ENCODE results near the gene PTPRD. TPM values are rescaled to one million over a fixed set of nuclear protein-coding genes. Genes with fewer than 3 reads are reported as not detected.

Gene PTPRD
- total RNA-seq, 1 donor from 2014 or later: 0.05 TPM

- Mint-ChIP-seq H3K27me3 (ENCODE audit: insufficient read depth) (no peaks in the 10 kb centered on the region), H3K36me3 (ENCODE audit: low read depth) (no peaks in the 10 kb centered on the region), H3K9me3 (no peaks in the 10 kb centered on the region), H3K27ac (no peak overlapping the region), H3K4me1 (ENCODE audit: low read depth) (no peaks in the 10 kb centered on the region), H3K4me3 (no peak overlapping the region)
- DNase-seq (ENCODE audit: low spot score): no peak
- intact Hi-C loops (cut with micrococcal nuclease): no loop called here
Measured at GRCh38 chr9:9598723-9599122, 1014.1 kb downstream of the PTPRD start.

- Mint-ChIP-seq H3K4me3 (no peak overlapping the region), H3K4me1 (ENCODE audit: low read depth) (no peaks in the 10 kb centered on the region), H3K27ac (no peak overlapping the region), H3K27me3 (ENCODE audit: insufficient read depth) (no peaks in the 10 kb centered on the region), H3K9me3 (no peaks in the 10 kb centered on the region), H3K36me3 (ENCODE audit: low read depth) (no peaks in the 10 kb centered on the region)
- no peak for DNase-seq (ENCODE audit: low spot score)
- intact Hi-C loops (cut with micrococcal nuclease): no loop called here
Measured at GRCh38 chr9:9592104-9592503, 1020.7 kb downstream of the PTPRD start.

DNA sequence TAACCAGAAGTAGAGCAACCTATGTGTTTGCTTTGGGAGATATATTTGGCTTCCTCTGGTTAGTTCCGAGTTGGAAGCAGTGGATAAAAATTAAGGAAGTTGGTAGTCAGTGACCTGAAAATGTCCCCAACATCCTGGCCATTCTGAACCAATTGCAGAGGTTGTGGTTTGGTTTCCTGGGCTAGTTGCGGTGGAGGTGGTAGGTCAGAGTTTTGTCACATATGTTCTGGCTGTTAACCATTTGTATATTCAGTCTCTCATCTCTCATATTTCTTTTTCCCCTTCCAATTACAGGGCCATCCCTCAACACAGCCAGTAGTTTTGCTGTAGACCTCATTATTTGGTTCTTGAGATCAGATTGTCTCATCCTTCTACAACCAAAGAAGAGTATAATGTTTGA lies 1026.9 kb downstream of the PTPRD start:
- Mint-ChIP-seq H3K27me3 (ENCODE audit: insufficient read depth) (no peaks in the 10 kb centered on the region), H3K4me1 (ENCODE audit: low read depth) (no peaks in the 10 kb centered on the region), H3K9me3 (no peaks in the 10 kb centered on the region), H3K4me3 (no peak overlapping the region), H3K27ac (no peak overlapping the region), H3K36me3 (ENCODE audit: low read depth) (no peaks in the 10 kb centered on the region)
- intact Hi-C loops (cut with micrococcal nuclease): no loop called here
- no peak for DNase-seq (ENCODE audit: low spot score)

DNA sequence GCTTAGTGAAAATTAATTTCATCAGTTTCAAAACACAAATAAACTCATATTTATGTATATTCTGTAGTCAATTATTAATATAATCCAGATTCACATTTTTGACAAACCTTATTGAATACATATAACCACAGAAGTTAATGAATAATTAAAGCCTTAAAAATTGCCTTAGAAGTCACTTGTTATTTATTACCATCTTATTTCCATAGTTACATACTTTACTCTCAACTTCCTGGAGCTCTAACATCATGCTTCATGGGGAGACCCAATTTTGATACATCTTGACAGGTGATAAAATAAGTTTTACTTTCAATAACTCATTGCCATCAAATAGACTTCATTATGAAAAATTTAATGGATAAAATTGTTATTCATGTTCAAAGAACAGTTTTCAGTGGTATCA lies 1038.7 kb downstream of the PTPRD start:
- Mint-ChIP-seq H3K36me3 (ENCODE audit: low read depth) (no peaks in the 10 kb centered on the region), H3K27ac (no peak overlapping the region), H3K4me3 (no peak overlapping the region), H3K9me3 (no peaks in the 10 kb centered on the region), H3K4me1 (ENCODE audit: low read depth) (no peaks in the 10 kb centered on the region), H3K27me3 (ENCODE audit: insufficient read depth) (no peaks in the 10 kb centered on the region)
- intact Hi-C loops (cut with micrococcal nuclease): no loop called here
- DNase-seq (ENCODE audit: low spot score): no peak

GRCh38 chr9:9565700-9566099 lies 1047.1 kb downstream of the PTPRD start:
- Mint-ChIP-seq H3K27me3 (ENCODE audit: insufficient read depth) (no peaks in the 10 kb centered on the region), H3K4me1 (ENCODE audit: low read depth) (no peaks in the 10 kb centered on the region), H3K27ac (no peak overlapping the region), H3K9me3 (no peaks in the 10 kb centered on the region), H3K36me3 (ENCODE audit: low read depth) (no peaks in the 10 kb centered on the region), H3K4me3 (no peak overlapping the region)
- DNase-seq (ENCODE audit: low spot score): no peak
- intact Hi-C loops (cut with micrococcal nuclease): no loop called here

- intact Hi-C loops (cut with micrococcal nuclease): no loop called here
- Mint-ChIP-seq H3K36me3 (ENCODE audit: low read depth) (no peaks in the 10 kb centered on the region), H3K4me3 (no peak overlapping the region), H3K27me3 (ENCODE audit: insufficient read depth) (no peaks in the 10 kb centered on the region), H3K27ac (no peak overlapping the region), H3K9me3 (no peaks in the 10 kb centered on the region), H3K4me1 (ENCODE audit: low read depth) (no peaks in the 10 kb centered on the region)
- DNase-seq (ENCODE audit: low spot score): no peak
Measured at GRCh38 chr9:9563817-9564216, 1049.0 kb downstream of the PTPRD start.

- Mint-ChIP-seq H3K27me3 (ENCODE audit: insufficient read depth) (no peaks in the 10 kb centered on the region), H3K4me3 (no peak overlapping the region), H3K9me3 (no peaks in the 10 kb centered on the region), H3K36me3 (ENCODE audit: low read depth) (no peaks in the 10 kb centered on the region), H3K4me1 (ENCODE audit: low read depth) (no peaks in the 10 kb centered on the region), H3K27ac (no peak overlapping the region)
- no peak for DNase-seq (ENCODE audit: low spot score)
- intact Hi-C loops (cut with micrococcal nuclease): no loop called here
Measured at GRCh38 chr9:9560382-9561035, 1052.3 kb downstream of the PTPRD start.

DNA sequence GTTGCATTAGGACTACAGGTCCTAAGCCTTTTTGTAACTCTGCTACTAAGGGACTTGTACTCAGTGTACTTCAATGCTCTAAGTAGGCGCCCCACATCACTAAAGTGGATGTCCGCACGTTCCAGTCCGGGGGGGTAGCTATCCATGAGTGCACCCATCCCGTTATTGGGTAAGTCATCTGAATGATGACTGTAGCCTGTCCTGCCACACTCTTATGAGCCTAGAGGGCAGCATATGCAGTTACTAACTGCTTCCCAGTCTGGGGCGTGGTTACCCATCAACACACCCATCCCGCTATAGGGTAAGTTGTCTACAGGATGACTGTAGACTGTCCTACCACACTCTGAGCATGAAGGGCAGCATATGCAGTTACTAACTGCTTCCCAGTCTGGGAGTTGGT lies 1053.9 kb downstream of the PTPRD start:
- Mint-ChIP-seq H3K36me3 (ENCODE audit: low read depth) (no peaks in the 10 kb centered on the region), H3K27me3 (ENCODE audit: insufficient read depth) (no peaks in the 10 kb centered on the region), H3K9me3 (no peaks in the 10 kb centered on the region)

GRCh38 chr9:9557804-9558334 lies 1054.9 kb downstream of the PTPRD start:
- no peaks in the 10 kb centered on the region for H3K27me3 Mint-ChIP-seq (ENCODE audit: insufficient read depth)
- DNase-seq (ENCODE audit: low spot score): no peak
- H3K4me3 Mint-ChIP-seq: no peak overlapping the region

More for the DNA sequence above, 1053.9 kb downstream of the PTPRD start:
- intact Hi-C loops (cut with micrococcal nuclease): no loop called here
- H3K4me3 Mint-ChIP-seq: no peak overlapping the region
- H3K27ac Mint-ChIP-seq: no peak overlapping the region
- no peaks in the 10 kb centered on the region for H3K4me1 Mint-ChIP-seq (ENCODE audit: low read depth)
- DNase-seq (ENCODE audit: low spot score): no peak

DNA sequence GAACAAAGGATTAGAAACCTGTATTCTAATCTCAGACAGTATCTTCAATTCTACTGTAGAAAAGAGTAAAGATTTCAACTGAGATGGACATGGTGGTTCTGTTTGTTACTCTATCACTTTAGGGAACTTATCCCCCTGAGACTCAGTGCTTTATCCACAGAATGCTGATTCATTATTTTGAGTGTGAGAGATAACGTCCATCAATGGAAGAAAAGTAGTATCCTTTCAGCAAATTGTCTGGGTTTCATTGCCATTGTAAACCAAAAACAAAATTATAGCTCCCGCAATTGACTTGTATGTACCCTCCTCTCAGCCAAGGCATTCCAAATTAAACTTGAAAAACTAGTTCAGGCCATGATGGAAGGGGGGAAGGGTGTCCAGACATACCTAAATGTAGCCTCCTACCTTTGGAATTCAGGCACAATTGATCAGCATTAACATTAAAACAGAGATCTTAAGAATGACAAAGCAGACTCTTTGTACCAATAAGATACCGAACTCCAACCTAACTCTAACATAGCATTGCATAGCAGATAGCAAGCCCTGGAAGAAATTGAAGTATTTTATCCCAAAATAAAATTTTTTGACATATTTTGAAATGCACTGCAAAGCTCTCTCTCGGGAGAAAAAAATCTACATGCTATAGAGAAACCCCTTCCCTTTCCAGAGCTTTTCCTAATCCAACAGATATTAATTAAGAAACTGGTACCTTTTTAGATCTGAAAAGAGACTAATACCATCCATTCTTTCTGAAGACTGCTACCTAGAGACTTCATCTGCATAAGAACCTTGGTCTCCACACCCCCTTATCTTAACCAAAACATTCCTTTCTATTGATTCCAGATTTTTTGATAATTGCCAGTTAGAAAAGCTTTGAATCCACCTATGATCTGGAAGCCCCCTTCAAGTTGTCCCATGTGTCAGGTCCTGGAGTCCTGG lies 1055.7 kb downstream of the PTPRD start:
- H3K27me3 Mint-ChIP-seq (ENCODE audit: insufficient read depth): no peaks in the 10 kb centered on the region
- H3K4me3 Mint-ChIP-seq: no peak overlapping the region
- no peak overlapping the region for H3K27ac Mint-ChIP-seq
- H3K4me1 Mint-ChIP-seq (ENCODE audit: low read depth): no peaks in the 10 kb centered on the region
- H3K9me3 Mint-ChIP-seq: no peaks in the 10 kb centered on the region
- intact Hi-C loops (cut with micrococcal nuclease): no loop called here
- no peaks in the 10 kb centered on the region for H3K36me3 Mint-ChIP-seq (ENCODE audit: low read depth)
- DNase-seq (ENCODE audit: low spot score): no peak

More at GRCh38 chr9:9557804-9558334, 1054.9 kb downstream of the PTPRD start:
- Mint-ChIP-seq H3K27ac (no peak overlapping the region), H3K4me1 (ENCODE audit: low read depth) (no peaks in the 10 kb centered on the region), H3K36me3 (ENCODE audit: low read depth) (no peaks in the 10 kb centered on the region), H3K9me3 (no peaks in the 10 kb centered on the region)
- intact Hi-C loops (cut with micrococcal nuclease): no loop called here

- Mint-ChIP-seq H3K4me1 (ENCODE audit: low read depth) (no peaks in the 10 kb centered on the region), H3K27me3 (ENCODE audit: insufficient read depth) (no peaks in the 10 kb centered on the region), H3K4me3 (no peak overlapping the region), H3K27ac (no peak overlapping the region), H3K36me3 (ENCODE audit: low read depth) (no peaks in the 10 kb centered on the region), H3K9me3 (no peaks in the 10 kb centered on the region)
- intact Hi-C loops (cut with micrococcal nuclease): no loop called here
- DNase-seq (ENCODE audit: low spot score): no peak
Measured at GRCh38 chr9:9552665-9553064, 1060.1 kb downstream of the PTPRD start.

- intact Hi-C loops (cut with micrococcal nuclease): no loop called here
Measured at GRCh38 chr9:9538766-9539165, 1074.0 kb downstream of the PTPRD start.

GRCh38 chr9:9538356-9538755 lies 1074.4 kb downstream of the PTPRD start:
- no peaks in the 10 kb centered on the region for H3K36me3 Mint-ChIP-seq (ENCODE audit: low read depth)
- H3K4me1 Mint-ChIP-seq (ENCODE audit: low read depth): no peaks in the 10 kb centered on the region
- intact Hi-C loops (cut with micrococcal nuclease): no loop called here
- H3K27me3 Mint-ChIP-seq (ENCODE audit: insufficient read depth): no peaks in the 10 kb centered on the region
- H3K9me3 Mint-ChIP-seq: no peaks in the 10 kb centered on the region
- H3K27ac Mint-ChIP-seq: no peak overlapping the region
- no peak overlapping the region for H3K4me3 Mint-ChIP-seq
- no peak for DNase-seq (ENCODE audit: low spot score)

More at GRCh38 chr9:9538766-9539165, 1074.0 kb downstream of the PTPRD start:
- Mint-ChIP-seq H3K4me1 (ENCODE audit: low read depth) (no peaks in the 10 kb centered on the region), H3K27ac (no peak overlapping the region), H3K9me3 (no peaks in the 10 kb centered on the region), H3K27me3 (ENCODE audit: insufficient read depth) (no peaks in the 10 kb centered on the region), H3K36me3 (ENCODE audit: low read depth) (no peaks in the 10 kb centered on the region), H3K4me3 (no peak overlapping the region)
- no peak for DNase-seq (ENCODE audit: low spot score)
